ENCODE results near the gene RNF182.
"Not testable (repeated sequence)": the region's sequence is repeated elsewhere in the genome, so short reads cannot be mapped to it uniquely, and the experiment has no call there.

Gene RNF182

DNA sequence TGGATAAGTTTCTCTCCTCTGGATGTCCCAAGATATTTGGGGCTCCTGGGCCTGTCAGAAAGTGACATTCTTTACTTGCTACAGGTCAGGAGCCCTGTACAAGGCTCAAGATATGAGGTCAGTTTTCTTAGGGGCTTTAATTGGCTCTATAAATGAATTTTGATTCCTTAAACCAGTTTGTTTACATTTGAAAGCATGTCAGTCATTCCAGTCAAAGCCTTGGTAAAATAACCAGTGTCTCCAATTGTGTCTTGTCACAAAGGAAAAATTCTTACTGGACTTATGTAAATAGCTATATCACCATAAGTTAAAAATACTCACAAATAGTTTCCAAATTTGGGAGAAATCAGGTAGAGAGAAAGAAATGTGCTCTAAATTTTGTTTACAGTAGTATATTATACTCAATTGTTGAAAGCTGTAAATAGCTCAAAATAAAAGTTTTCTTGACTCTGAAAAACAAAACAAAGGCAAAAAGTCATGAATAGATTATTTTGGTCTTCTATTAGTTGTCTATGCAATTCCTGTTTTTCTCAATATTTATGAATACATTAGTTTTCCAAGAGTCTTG lies 22.9 kb downstream of the RNF182 start:
- no peak overlapping the region for H3K27ac ChIP-seq
- no peak overlapping the region for H3K4me3 ChIP-seq

DNA sequence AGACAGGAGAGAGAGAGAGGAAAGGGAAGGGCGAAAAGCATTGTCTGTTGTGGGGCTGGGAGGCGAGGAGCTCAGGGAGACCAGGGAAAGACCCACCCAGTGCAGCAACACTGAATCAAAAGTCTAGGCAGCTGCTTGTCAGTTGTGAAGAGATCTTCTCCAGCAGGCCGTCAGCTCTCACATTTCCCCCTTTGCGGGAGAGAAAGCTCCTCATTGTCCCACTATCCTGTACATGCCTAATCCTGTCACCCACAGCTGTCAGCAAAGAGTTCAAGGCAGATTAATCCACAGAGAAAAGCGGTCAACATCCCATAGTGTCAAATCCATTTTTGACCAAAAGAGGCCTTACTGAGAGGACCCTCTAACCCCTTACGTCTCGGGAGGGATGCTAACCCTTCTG lies 27.3 kb downstream of the RNF182 start:
- Histone ChIP-seq H3K27ac (no peak overlapping the region), H3K4me3 (no peak overlapping the region)

GRCh38 chr6:13953061-13953705 lies 28.4 kb downstream of the RNF182 start:
- H3K4me3 ChIP-seq: no peak overlapping the region
- H3K27ac ChIP-seq: no peak overlapping the region

DNA sequence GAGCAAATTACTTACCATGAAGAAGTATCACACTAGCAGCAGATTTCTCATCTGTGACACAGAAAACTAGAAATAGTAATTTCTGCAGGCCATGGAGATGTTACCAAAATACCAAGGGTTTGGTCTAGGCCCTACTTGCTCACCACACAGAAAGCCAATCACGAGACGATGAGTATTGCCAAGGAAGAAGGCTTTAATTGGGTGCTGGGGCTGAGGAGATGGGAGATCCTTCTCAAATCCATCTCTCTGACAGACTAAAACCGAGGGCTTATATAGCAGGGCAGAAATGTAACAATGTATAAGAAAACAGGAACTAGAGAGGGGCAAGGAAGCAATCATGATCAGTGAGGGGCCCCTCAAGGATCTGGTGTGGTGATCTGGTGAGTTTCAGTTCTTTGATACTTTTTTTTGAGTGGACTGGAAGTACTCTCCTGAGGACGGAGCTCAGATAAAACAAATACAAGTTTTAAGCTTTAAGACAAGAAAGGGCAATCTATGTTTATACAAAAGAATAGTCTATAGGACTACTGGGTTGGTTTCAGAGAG lies 40.9 kb downstream of the RNF182 start:
- Histone ChIP-seq H3K4me3 (no peak overlapping the region), H3K27ac (no peak overlapping the region)

DNA sequence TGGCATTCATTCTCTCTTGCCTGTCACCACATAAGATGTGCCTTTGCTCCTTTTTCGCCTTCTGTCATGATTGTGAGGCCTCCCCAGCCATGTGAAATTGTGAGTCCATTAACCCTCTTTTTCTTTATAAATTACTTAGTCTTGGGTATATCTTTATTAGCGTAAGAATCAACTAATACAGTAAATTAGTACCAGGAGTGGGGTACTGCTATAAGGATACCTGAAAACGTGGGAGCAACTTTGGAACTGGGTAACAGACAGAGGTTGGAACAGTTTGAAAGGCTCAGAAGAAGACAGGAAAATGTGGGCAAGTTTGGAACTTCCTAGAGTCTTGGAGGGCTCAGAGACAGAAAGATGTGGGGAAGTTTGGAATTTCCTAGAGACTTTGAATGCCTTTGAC lies 46.6 kb downstream of the RNF182 start:
- H3K4me3 ChIP-seq: no peak overlapping the region
- no peak overlapping the region for H3K27ac ChIP-seq

DNA sequence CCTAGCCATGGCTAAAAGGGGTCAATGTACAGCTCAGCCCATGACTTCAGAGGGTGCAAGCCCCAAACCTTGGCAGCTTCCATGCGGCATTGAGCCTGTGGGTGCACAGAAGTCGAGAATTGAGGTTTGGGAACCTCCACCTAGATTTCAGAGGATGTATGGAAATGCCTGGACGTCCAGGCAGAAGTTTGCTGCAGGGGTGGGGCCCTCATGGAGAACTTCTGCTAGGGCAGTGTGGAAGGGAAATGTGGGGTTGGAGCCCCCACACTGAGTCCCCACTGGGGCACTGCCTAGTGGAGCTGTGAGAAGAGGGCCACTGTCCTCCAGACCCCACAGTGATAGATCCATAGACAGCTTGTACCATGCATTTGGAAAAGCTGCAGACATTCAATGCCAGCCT lies 47.9 kb downstream of the RNF182 start:
- H3K4me3 ChIP-seq, H3K27ac ChIP-seq: not testable (repeated sequence)

DNA sequence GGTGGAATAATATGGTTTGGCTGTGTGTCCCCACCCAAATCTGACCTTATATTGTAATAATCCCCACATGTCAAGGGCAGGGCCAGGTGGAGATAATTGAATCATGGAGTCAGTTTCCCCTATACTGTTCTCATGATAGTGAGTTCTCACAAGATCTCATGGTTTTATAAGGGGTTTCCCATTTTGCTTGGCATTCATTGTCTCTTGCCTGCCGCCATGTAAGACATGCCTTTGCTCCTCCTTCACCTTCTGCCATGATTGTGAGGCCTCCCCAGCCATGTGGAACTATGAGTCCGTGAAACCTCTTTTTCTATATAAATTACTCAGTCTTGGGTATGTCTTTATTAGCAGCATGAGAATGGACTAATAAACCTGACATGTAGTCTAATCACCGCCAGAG lies 48.7 kb downstream of the RNF182 start:
- H3K27ac ChIP-seq, H3K4me3 ChIP-seq: not testable (repeated sequence)

DNA sequence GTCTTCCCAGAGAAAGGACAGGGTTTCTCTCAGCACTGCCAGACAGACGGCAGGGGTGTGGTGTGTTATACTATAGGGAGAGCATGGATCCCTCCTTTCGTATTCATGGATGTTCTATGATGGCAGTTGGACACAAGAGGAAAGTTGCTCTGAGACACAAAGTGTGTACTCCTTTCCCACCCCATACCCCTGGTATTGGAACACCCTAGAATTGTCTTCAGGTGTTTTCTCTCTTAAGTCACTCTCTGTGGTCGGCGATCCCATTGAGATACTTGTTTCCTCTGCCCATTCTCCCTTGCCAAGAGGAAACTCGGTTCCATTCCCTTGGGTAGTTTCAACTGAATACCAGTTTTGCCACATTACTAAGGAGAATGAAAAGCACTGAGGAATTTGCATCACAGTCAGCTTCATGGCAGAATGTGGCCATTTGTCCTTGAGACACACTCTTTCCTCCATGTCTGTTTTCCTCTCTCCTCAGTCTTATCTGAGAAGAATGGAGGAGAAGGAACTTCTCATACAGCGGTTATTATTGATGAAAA lies 53.4 kb downstream of the RNF182 start:
- Histone ChIP-seq H3K4me3 (no peak overlapping the region), H3K27ac (no peak overlapping the region)

- H3K4me3 ChIP-seq: no peak overlapping the region
- no peak overlapping the region for H3K27ac ChIP-seq
Measured at GRCh38 chr6:13978787-13979186, 54.0 kb downstream of the RNF182 start.

- H3K27ac ChIP-seq: no peak overlapping the region
- no peak overlapping the region for H3K4me3 ChIP-seq
Measured at GRCh38 chr6:13979284-13980171, 54.8 kb downstream of the RNF182 start.

DNA sequence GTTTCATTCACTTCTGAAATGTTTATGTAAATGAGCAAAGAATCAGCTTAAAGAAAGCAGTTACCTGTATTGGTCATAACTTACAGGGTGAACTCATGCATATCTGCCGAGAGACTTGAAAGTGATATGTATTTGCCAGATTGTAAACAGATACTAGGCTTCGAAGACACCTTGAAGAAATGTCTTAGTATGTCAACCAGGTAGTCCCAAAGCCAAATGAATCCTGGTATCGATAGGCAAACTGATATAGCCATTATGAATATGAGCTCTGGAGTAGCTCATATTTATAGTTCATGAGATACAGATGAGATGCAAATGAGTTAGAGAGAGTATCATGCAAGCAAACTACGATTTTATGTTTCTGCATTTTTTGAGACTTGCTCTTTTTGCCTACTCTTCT lies 55.8 kb downstream of the RNF182 start:
- H3K4me3 ChIP-seq: no peak overlapping the region
- no peak overlapping the region for H3K27ac ChIP-seq

DNA sequence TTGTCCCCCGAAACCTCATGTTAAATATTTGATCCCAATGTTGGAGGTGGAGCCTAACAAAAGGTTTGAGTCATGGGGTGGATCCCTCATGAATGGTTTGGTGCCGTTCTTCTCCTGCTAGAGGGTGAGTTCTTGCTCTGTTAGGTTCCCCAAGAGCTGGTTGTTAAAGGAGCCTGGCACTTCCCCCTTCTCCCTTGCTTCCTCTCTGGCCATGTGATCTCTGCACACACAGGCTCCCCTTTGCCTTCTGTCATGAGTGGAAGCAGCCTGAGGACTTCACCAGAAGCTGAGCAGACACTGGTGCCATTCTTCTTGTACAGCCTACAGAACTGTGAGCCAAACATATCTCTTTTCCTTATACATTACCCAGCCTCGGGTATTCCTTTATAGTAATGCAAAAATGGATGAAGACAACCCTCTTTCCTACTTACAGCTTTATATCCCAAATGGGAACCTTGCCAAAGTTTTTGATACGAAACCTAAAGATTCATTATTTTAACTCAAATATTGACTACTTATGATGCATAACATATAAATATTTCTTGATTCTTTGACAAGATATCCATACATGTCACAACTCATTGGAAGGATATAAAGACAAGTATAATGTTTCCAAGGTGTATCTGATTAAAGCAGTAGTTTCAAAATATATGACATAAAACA lies 61.0 kb downstream of the RNF182 start:
- H3K4me3 ChIP-seq: no peak overlapping the region

GRCh38 chr6:13986700-13987399 lies 62.1 kb downstream of the RNF182 start:
- Histone ChIP-seq H3K4me3 (no peak overlapping the region), H3K27ac (no peak overlapping the region)

More for the DNA sequence above, 61.0 kb downstream of the RNF182 start:
- H3K27ac ChIP-seq: no peak overlapping the region

GRCh38 chr6:13987400-13987865 lies 62.7 kb downstream of the RNF182 start:
- Histone ChIP-seq H3K27ac (no peak overlapping the region), H3K4me3 (no peak overlapping the region)

DNA sequence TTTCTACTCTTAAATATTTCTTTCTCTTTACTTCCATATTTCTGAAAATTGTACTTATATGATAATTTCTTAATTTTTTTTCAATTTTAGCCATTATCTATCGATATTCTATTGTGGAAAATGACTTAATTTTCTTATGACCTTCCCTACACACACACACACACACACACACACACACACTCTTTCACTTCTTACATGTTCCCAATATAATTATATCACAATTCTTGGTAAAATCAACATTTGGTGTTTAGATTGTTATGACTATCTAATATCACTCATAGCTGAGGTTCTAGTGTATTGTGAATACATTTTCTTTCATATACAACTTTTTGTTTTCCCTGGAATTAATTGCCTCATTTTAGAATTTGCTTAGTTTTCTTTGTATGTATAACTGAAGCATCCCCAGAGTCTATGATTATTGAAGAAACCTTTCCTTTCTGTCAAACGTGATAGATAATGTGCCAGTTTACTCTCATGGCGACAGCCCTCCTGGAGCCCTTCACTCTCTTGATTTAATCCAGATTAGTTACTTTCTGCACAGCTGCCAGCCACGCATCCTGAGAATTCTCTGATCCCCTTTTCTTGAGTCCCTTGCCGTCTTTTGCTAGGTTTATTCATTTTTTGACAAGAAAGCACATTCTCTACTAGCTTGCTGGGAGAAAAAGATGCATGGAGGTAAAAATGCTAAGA lies 63.4 kb downstream of the RNF182 start:
- no peak overlapping the region for H3K27ac ChIP-seq
- H3K4me3 ChIP-seq: no peak overlapping the region

- no peak overlapping the region for H3K27ac ChIP-seq
- no peak overlapping the region for H3K4me3 ChIP-seq
Measured at GRCh38 chr6:13988908-13989307, 64.2 kb downstream of the RNF182 start.

GRCh38 chr6:13989496-13990144 lies 64.9 kb downstream of the RNF182 start:
- H3K4me3 ChIP-seq: no peak overlapping the region
- H3K27ac ChIP-seq: no peak overlapping the region

DNA sequence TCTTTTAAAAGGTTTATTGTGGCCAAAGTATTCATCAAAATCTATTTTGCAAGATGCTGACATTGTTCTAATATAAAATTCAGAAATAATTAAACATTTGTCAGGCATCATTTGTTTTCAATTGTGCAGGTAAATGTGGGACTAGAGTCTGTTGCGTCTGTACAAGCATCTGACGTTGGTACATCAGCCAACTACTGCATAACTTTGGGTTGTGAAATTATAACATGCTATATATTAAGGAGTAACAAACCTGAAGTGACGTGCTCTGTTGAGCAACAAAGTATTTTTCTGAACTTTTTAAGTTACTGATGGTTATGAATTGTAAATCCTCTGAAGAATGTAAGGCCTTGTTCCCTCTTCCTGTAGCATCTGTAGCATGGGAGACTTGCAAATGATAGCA lies 66.0 kb downstream of the RNF182 start:
- Histone ChIP-seq H3K27ac (no peak overlapping the region), H3K4me3 (no peak overlapping the region)
